Testis (tissue), 2 donors: ENCODE measurements around the gene PLB1.

Experiments
- CTCF ChIP-seq, 3 experiments: fragments of 450-650 bp in 2 of 3; fragments of 200-600 bp in 1 of 3; sonication (generic) in 1 of 3; IDR thresholded peaks; one replicate each; pipeline ENCODE4 v1.5.1; 2016 to 2019; ENCODE audit warnings: antibody characterized with exemption in 3 of 3, mild to moderate bottlenecking in 2 of 3, moderate library complexity in 1 of 3
- POLR2A ChIP-seq: fragments of 450-650 bp; IDR thresholded peaks from one replicate; pipeline ENCODE4 v1.6.1; 2017; ENCODE audit warnings: antibody characterized with exemption, mild to moderate bottlenecking, moderate library complexity

- TF ChIP-seq POLR2A (no peak), CTCF (IDR thresholded peaks at IDR 0.05) (no peak)
Observed at GRCh38 chr2:28463893-28464292, 32.0 kb upstream of the PLB1 start.
